ENCODE data around the gene FUT4.

The FUT4 gene

GRCh38 chr11:94524341-94524740, 19.4 kb upstream of the FUT4 start:
- no peak for TF ChIP-seq CTCF (IDR thresholded peaks at IDR 0.05; ENCODE audit: low read depth, low read length)
- no peak for DNase-seq (ENCODE audit: extremely low read depth, low read depth)

GRCh38 chr11:94525546-94526324, 18.0 kb upstream of the FUT4 start:
- no peak for TF ChIP-seq CTCF (IDR thresholded peaks at IDR 0.05; ENCODE audit: low read depth, low read length)
- no peak for DNase-seq (ENCODE audit: extremely low read depth, low read depth)

GRCh38 chr11:94526645-94527438, 16.9 kb upstream of the FUT4 start:
- TF ChIP-seq CTCF (IDR thresholded peaks at IDR 0.05; ENCODE audit: low read depth, low read length) = no peak

GRCh38 chr11:94528551-94528950, 15.2 kb upstream of the FUT4 start:
- DNase-seq (ENCODE audit: extremely low read depth, low read depth) = no peak
- no peak for TF ChIP-seq CTCF (IDR thresholded peaks at IDR 0.05; ENCODE audit: low read depth, low read length)

More at GRCh38 chr11:94526645-94527438, 16.9 kb upstream of the FUT4 start:
- DNase-seq (ENCODE audit: extremely low read depth, low read depth) = no peak

- TF ChIP-seq CTCF (IDR thresholded peaks at IDR 0.05; ENCODE audit: low read depth, low read length) = no peak
- DNase-seq (ENCODE audit: extremely low read depth, low read depth) = no peak
These were observed 11.5 kb upstream of the FUT4 start for GRCh38 chr11:94532211-94532610.

GRCh38 chr11:94533206-94533605, 10.5 kb upstream of the FUT4 start:
- TF ChIP-seq CTCF (IDR thresholded peaks at IDR 0.05; ENCODE audit: low read depth, low read length) = no peak
- DNase-seq (ENCODE audit: extremely low read depth, low read depth) = no peak

All from AG09319 (cell line).